ENCODE results near the gene CFAP46. TPM values are rescaled to one million over a fixed set of nuclear protein-coding genes. Genes with fewer than 3 reads are reported as not detected.

CFAP46 gene
- total and polyA plus RNA-seq, 2 experiments from 2014 or later = 0.20 to 0.22 TPM

- in situ Hi-C loops (cut with MboI) = no loop called here
Observed at GRCh38 chr10:132805599-132805998, 136.8 kb downstream of the CFAP46 start.

GRCh38 chr10:132804785-132805426 lies 137.5 kb downstream of the CFAP46 start:
- Histone ChIP-seq H3K9me3 (ENCODE audit: low read depth) (no peaks in the 10 kb centered on the region), H3K27ac (no peak overlapping the region), H3K36me3 (ENCODE audit: low read depth) (no peaks in the 10 kb centered on the region), H2AFZ (no peak overlapping the region), H4K20me1 (ENCODE audit: insufficient read depth) (no peaks in the 10 kb centered on the region), H3K4me2 (ENCODE audit: unreplicated experiment) (no peak overlapping the region), H3K9me2 (ENCODE audit: insufficient read depth) (no peaks in the 10 kb centered on the region), H3K4me1 (ENCODE audit: insufficient read depth) (no peaks in the 10 kb centered on the region), H3K79me2 (ENCODE audit: insufficient read depth) (no peaks in the 10 kb centered on the region), H3K27me3 (replicated peaks; ENCODE audit: insufficient read depth) (peaks cover 3% of the 10 kb centered on the region), H3K9ac (no peak overlapping the region), H3F3A (ENCODE audit: insufficient read depth) (no peaks in the 10 kb centered on the region), H3K4me3 (no peak overlapping the region)
- no peak for DNase-seq
- TF ChIP-seq EZH2phosphoT487 (IDR thresholded peaks at IDR 0.05; ENCODE audit: insufficient read depth, low read depth) (no peak), EZH2 (IDR thresholded peaks at IDR 0.05; ENCODE audit: insufficient read depth, poor library complexity, severe bottlenecking) (no peak)
- WGBS, 2 experiments (ENCODE audit: low coverage in 1 of 2, low lambda C conversion rate in 2 of 2, missing lambda C conversion rate in 2 of 2) = 61 to 64% methylated on average over 19 to 23 of the region's 23 CpGs
- in situ Hi-C loops (cut with MboI) = no loop called here

More at GRCh38 chr10:132805599-132805998, 136.8 kb downstream of the CFAP46 start:
- H3K4me2 ChIP-seq (ENCODE audit: unreplicated experiment) = no peak overlapping the region
- H3K9me2 ChIP-seq (ENCODE audit: insufficient read depth) = no peaks in the 10 kb centered on the region
- no peak overlapping the region for H3K4me3 ChIP-seq
- H2AFZ ChIP-seq = no peak overlapping the region
- peaks cover 3% of the 10 kb centered on the region for H3K27me3 ChIP-seq (replicated peaks; ENCODE audit: insufficient read depth)
- H3K4me1 ChIP-seq (ENCODE audit: insufficient read depth) = no peaks in the 10 kb centered on the region
- H3K36me3 ChIP-seq (ENCODE audit: low read depth) = no peaks in the 10 kb centered on the region
- TF ChIP-seq EZH2 (IDR thresholded peaks at IDR 0.05; ENCODE audit: insufficient read depth, poor library complexity, severe bottlenecking) (no peak), EZH2phosphoT487 (IDR thresholded peaks at IDR 0.05; ENCODE audit: insufficient read depth, low read depth) (no peak)
- no peak overlapping the region for H3K27ac ChIP-seq
- DNase-seq = no peak
- no peak overlapping the region for H3K9ac ChIP-seq
- H3K9me3 ChIP-seq (ENCODE audit: low read depth) = no peaks in the 10 kb centered on the region
- no peaks in the 10 kb centered on the region for H3F3A ChIP-seq (ENCODE audit: insufficient read depth)
- no peaks in the 10 kb centered on the region for H3K79me2 ChIP-seq (ENCODE audit: insufficient read depth)
- H4K20me1 ChIP-seq (ENCODE audit: insufficient read depth) = no peaks in the 10 kb centered on the region
- WGBS, 2 experiments (ENCODE audit: low coverage in 1 of 2, low lambda C conversion rate in 2 of 2, missing lambda C conversion rate in 2 of 2) = 30 to 31% methylated on average over 21 of the region's 21 CpGs

GRCh38 chr10:132804287-132804686 lies 138.1 kb downstream of the CFAP46 start:
- WGBS, 2 experiments (ENCODE audit: low coverage in 1 of 2, low lambda C conversion rate in 2 of 2, missing lambda C conversion rate in 2 of 2) = 68 to 71% methylated on average over 11 of the region's 11 CpGs
- H3K4me1 ChIP-seq (ENCODE audit: insufficient read depth) = no peaks in the 10 kb centered on the region

GRCh38 chr10:132803416-132804210 lies 138.8 kb downstream of the CFAP46 start:
- Histone ChIP-seq H3K4me3 (no peak overlapping the region), H3K9me3 (ENCODE audit: low read depth) (no peaks in the 10 kb centered on the region), H3K27ac (no peak overlapping the region), H2AFZ (no peak overlapping the region), H3K9ac (no peak overlapping the region), H3K27me3 (replicated peaks; ENCODE audit: insufficient read depth) (peaks cover 3% of the 10 kb centered on the region), H3K4me1 (ENCODE audit: insufficient read depth) (no peaks in the 10 kb centered on the region), H3K4me2 (ENCODE audit: unreplicated experiment) (no peak overlapping the region), H3K36me3 (ENCODE audit: low read depth) (no peaks in the 10 kb centered on the region), H4K20me1 (ENCODE audit: insufficient read depth) (no peaks in the 10 kb centered on the region), H3F3A (ENCODE audit: insufficient read depth) (no peaks in the 10 kb centered on the region), H3K79me2 (ENCODE audit: insufficient read depth) (no peaks in the 10 kb centered on the region), H3K9me2 (ENCODE audit: insufficient read depth) (no peaks in the 10 kb centered on the region)
- TF ChIP-seq EZH2 (IDR thresholded peaks at IDR 0.05; ENCODE audit: insufficient read depth, poor library complexity, severe bottlenecking) = no peak
- TF ChIP-seq EZH2phosphoT487 (IDR thresholded peaks at IDR 0.05; ENCODE audit: insufficient read depth, low read depth) = no peak
- DNase-seq = no peak
- WGBS, 2 experiments (ENCODE audit: low coverage in 1 of 2, low lambda C conversion rate in 2 of 2, missing lambda C conversion rate in 2 of 2) = 71% methylated on average over 20 to 33 of the region's 34 CpGs
- in situ Hi-C loops (cut with MboI) = no loop called here

More at GRCh38 chr10:132804287-132804686, 138.1 kb downstream of the CFAP46 start:
- Histone ChIP-seq H4K20me1 (ENCODE audit: insufficient read depth) (no peaks in the 10 kb centered on the region), H2AFZ (no peak overlapping the region), H3K9ac (no peak overlapping the region), H3K9me2 (ENCODE audit: insufficient read depth) (no peaks in the 10 kb centered on the region), H3K27me3 (replicated peaks; ENCODE audit: insufficient read depth) (peaks cover 3% of the 10 kb centered on the region), H3F3A (ENCODE audit: insufficient read depth) (no peaks in the 10 kb centered on the region), H3K27ac (no peak overlapping the region), H3K79me2 (ENCODE audit: insufficient read depth) (no peaks in the 10 kb centered on the region), H3K9me3 (ENCODE audit: low read depth) (no peaks in the 10 kb centered on the region), H3K4me3 (no peak overlapping the region), H3K4me2 (ENCODE audit: unreplicated experiment) (no peak overlapping the region), H3K36me3 (ENCODE audit: low read depth) (no peaks in the 10 kb centered on the region)
- in situ Hi-C loops (cut with MboI) = no loop called here
- TF ChIP-seq EZH2phosphoT487 (IDR thresholded peaks at IDR 0.05; ENCODE audit: insufficient read depth, low read depth) (no peak), EZH2 (IDR thresholded peaks at IDR 0.05; ENCODE audit: insufficient read depth, poor library complexity, severe bottlenecking) (no peak)
- no peak for DNase-seq

Data from GM23248 (cell line).